Left forelimb (tissue), 1 donor: ENCODE data around the gene IFNA14.
A peak's percentile ranks its signal among the peaks of the same experiment; 100 is the strongest.
"Not testable (repeated sequence)": the region's sequence is repeated elsewhere in the genome, so short reads cannot be mapped to it uniquely, and the experiment has no call there.

Experiments
- DNase-seq: peaks from one replicate; pipeline ENCODE4 v3.0.0-alpha.2; 2018; ENCODE audit warnings: low spot score

IFNA14 gene

GRCh38 chr9:21239911-21240310 lies at the start of gene IFNA14:
IFNA14 (minus strand) TSS chr9:21240005; CDS start chr9:21239935, 70 bp downstream.
- DNase-seq: no peak

- DNase-seq: no peak
These were observed 47.5 kb upstream of the IFNA14 start for GRCh38 chr9:21287280-21287679.

- DNase-seq: no peak
These were observed 46.9 kb upstream of the IFNA14 start for GRCh38 chr9:21286659-21287058.

- DNase-seq: no peak
These were observed 46.3 kb upstream of the IFNA14 start for GRCh38 chr9:21286099-21286498.

- DNase-seq: no peak
These were observed 41.5 kb upstream of the IFNA14 start for GRCh38 chr9:21281275-21281674.

GRCh38 chr9:21268347-21268657 lies 28.5 kb upstream of the IFNA14 start:
- DNase-seq: no peak

- peak; percentile 63 for DNase-seq
These were observed 27.9 kb upstream of the IFNA14 start for GRCh38 chr9:21267485-21268346.

- peak; percentile 57 for DNase-seq
These were observed 27.1 kb upstream of the IFNA14 start for GRCh38 chr9:21266733-21267484.

GRCh38 chr9:21265421-21266189 lies 25.8 kb upstream of the IFNA14 start:
- DNase-seq: no peak

- no peak for DNase-seq
These were observed 15.9 kb upstream of the IFNA14 start for GRCh38 chr9:21255538-21256212.

GRCh38 chr9:21252721-21253547 lies 13.1 kb upstream of the IFNA14 start:
- DNase-seq: no peak

GRCh38 chr9:21251638-21252037 lies 11.8 kb upstream of the IFNA14 start:
- no peak for DNase-seq

- no peak for DNase-seq
These were observed 11.4 kb upstream of the IFNA14 start for GRCh38 chr9:21251190-21251589.

GRCh38 chr9:21244836-21245235 lies 5.0 kb upstream of the IFNA14 start:
- DNase-seq: no peak

GRCh38 chr9:21236360-21236714 lies 3.5 kb downstream of the IFNA14 start:
- not testable (repeated sequence) for DNase-seq

GRCh38 chr9:21235468-21236359 lies 4.1 kb downstream of the IFNA14 start:
- not testable (repeated sequence) for DNase-seq

GRCh38 chr9:21234153-21234687 lies 5.6 kb downstream of the IFNA14 start:
- DNase-seq: no peak

- no peak for DNase-seq
These were observed 6.5 kb downstream of the IFNA14 start for GRCh38 chr9:21233258-21233657.

GRCh38 chr9:21228122-21228521 lies 11.7 kb downstream of the IFNA14 start, which contains the start of gene IFNA17:
IFNA17 (minus strand) TSS chr9:21228222; CDS start chr9:21228173, 49 bp downstream.
- no peak for DNase-seq

GRCh38 chr9:21217211-21217610 lies 22.6 kb downstream of the IFNA14 start, which contains the start of gene IFNA16:
IFNA16 (minus strand) TSS chr9:21217311; CDS start chr9:21217305, 6 bp downstream.
- DNase-seq: not testable (repeated sequence)
